GM18517 (cell line): ENCODE data around the gene GRK3.
"Not testable (repeated sequence)": the region's sequence is repeated elsewhere in the genome, so short reads cannot be mapped to it uniquely, and the experiment has no call there.

Source experiments
- ATAC-seq: cut with Tn5 transposase; IDR thresholded peaks from one replicate; pipeline ENCODE4 v1.9.1; 2021; ENCODE audit warnings: mild to moderate bottlenecking, moderate library complexity; ENCODE audit not compliant: unreplicated experiment

GRK3 gene

DNA sequence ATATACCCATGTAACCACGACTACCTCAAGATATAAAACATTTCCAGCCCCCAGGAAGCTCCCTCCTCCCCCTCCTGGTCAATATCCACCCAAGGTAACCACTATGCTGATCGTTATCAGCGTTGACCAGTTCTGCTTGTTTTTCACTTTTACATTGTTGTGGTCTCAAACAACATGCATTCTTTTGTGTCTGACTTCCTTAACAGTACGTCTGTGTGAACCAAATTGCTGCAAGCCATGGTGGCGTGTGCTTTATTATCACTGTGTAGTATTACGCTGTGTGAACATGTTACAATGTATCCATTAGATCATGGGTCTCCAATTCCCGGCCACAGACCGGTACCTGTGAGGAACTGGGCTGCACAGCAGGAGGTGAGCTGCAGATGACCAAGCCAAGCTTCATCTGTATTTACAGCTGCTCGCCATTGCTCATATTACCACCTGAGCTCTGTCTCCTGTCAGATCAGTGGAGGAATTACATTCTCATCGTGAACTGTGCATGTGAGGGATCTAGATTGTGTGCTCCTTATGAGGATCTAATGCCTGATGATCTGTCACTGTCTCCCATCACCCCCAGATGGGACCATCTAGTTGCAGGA is 15.5 kb upstream of the GRK3 start:
- ATAC-seq: no peak

GRCh38 chr22:25551396-25551795 is 13.1 kb upstream of the GRK3 start:
- no peak for ATAC-seq

DNA sequence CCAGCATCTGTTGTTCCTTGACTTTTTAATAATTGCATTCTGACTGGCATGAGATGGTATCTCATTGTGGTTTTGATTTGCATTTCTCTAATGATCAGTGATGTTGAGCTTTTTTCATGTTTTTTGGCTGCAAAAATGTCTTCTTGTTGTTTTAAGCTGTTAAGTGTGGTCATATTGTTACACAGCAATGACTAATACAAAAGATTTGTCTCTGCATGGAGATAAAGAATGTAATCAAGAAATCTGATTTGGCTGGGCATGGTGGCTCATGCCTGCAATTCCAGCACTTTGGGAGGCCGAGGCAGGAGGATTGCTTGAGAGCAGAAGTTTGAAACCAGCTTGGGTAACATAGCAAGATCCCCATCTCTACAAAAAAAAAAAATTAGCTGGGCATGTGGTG is 12.1 kb upstream of the GRK3 start:
- not testable (repeated sequence) for ATAC-seq

DNA sequence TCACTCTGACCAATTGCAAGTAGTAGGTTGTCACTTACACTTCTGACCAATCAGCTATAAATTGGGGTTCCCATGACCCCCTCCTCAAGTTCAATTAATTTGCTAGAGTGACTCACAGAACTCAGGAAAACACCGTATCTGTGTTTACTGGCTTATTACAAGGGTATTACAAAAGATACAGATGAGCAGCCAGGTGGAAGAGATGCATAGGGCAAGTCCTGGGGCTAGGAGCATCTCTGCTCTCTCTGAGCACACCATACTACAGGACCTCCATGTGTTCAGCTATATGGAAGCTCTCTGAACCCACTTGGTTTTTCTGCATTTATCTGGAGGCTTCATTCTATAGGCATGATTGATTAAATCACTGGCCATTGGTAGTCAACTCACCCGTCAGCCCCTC is 11.3 kb upstream of the GRK3 start:
- no peak for ATAC-seq

DNA sequence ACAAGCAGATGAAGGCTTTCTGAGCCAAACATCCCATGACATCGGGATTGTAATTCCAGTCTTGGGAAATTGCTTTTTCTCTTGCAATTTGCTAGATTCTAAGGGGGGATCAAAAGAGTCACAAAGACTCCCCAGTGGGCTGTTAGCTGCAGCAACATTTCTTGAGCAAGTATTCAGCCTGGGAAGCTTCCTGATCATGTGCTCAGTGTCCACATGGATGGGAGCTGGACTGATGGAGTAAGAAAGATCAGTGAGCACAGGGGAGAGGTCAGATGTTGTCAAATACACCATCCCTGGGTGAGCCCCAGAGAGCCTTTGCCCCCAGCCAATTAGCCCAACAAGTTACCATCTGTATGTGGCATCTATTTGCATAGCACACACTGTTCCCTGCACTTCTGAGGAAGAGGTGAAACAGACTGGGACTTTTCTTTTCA is 10.2 kb upstream of the GRK3 start:
- no peak for ATAC-seq

DNA sequence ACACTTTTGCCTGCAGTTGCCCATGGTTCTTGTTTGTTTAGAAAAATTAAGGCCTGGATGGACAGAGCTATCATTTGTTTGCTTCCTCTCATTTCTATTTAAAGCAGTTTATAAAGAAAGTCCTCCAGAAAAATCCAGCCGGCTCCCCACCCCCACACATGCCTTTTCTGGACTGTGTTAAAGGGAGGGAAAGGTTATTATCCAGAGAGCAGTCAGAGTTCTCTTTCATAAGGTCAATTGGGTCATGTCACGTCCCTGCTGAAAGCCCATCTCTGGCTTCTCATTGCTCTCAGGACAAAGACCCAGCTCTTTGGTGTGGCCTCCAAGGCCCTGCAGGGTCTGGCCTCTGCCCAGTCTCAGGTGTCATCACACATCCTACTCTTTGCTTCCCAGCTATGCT is 9.8 kb upstream of the GRK3 start:
- no peak for ATAC-seq

DNA sequence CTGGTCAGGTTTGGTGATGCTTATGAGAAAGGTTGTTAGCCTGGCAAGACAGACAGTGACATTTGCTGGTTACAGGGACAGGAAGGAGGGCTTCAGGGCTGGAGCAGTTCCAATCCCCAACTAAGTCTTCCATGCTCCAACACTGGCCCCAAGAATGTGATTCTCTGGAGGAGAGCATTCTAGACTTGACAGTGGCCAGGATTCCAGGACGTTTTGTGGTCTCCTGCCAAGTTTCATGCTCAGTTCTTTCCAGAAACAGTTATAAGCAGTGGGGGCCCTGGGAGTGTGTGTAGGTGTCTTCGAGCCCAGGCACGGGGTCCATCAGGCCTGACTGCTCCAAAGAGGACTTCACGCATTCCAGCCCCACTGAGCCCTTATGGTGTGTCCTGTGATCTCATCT is 8.9 kb upstream of the GRK3 start:
- no peak for ATAC-seq

- no peak for ATAC-seq
Measured at GRCh38 chr22:25557218-25557617, 7.3 kb upstream of the GRK3 start.

- no peak for ATAC-seq
Measured at GRCh38 chr22:25558341-25558740, 6.1 kb upstream of the GRK3 start.

DNA sequence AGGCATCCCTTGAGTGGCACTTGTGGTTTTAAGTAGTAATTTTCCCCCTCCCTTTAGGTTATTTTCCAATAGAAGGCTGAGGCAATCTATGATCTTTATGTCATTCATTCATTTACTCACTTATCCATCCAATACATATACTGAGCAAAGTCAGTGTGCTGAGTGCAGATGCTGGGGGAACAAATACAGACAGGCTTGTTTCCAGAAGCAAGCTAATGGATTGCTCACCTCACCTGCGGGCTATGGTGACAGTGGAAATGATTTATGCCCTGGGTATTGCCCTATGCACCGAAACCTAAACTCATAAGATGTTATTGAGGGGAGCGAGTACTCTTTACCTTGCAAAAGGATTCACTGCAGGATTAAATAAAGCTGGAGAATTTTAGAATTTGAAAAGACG is 4.6 kb upstream of the GRK3 start:
- not testable (repeated sequence) for ATAC-seq

DNA sequence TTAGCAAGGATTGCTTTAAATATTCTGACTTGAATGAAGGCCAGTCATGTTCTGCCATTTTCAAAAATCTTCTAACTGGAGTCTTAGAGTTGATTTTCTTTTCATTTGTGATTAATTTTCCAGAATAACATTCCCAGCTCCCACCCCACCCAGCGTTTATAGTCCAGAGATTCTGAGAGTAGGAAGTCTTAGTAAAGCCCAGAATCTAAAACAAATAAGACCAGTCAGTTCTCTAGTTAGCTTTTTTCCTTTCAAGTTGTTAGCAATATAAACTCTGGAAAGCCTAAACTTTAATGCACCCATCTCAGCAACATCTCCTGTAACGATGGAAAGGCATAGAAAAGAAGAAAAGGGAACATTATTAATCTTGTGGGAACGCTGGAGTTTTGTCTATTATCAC is 3.3 kb upstream of the GRK3 start:
- not testable (repeated sequence) for ATAC-seq

- not testable (repeated sequence) for ATAC-seq
Measured at GRCh38 chr22:25561927-25562326, 2.5 kb upstream of the GRK3 start.

GRCh38 chr22:25562966-25563760 is 1.3 kb upstream of the GRK3 start:
- not testable (repeated sequence) for ATAC-seq

DNA sequence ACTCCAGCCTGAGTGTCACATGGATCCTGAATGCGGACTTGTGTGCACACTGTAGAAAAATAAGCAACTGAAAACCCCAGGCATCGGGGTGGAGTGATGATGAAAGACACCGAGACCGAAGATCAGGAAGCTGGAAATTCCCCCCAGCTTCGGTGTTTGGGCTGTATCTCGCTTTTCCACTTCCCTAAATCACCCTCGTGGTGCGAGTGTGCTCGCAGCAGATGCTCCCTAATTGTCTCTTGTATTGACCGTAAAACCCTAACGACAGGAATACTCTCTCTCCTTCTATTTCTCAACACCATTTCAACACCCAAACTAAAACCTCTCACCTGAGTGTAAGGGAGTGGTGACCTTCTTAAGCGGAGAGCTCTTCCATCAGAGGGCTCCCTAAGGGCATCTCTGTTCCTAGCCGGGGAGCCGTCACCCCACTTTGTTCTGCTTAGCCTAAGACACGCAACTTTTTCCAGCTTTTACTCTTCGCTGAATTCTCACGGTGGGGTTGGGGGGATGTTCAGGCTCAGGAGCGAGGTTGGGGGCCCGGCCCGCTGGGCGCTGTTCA is 635 bp upstream of the GRK3 start:
- no peak for ATAC-seq

- no peak for ATAC-seq
Measured at GRCh38 chr22:25564979-25565677, 653 bp downstream of the GRK3 start.

DNA sequence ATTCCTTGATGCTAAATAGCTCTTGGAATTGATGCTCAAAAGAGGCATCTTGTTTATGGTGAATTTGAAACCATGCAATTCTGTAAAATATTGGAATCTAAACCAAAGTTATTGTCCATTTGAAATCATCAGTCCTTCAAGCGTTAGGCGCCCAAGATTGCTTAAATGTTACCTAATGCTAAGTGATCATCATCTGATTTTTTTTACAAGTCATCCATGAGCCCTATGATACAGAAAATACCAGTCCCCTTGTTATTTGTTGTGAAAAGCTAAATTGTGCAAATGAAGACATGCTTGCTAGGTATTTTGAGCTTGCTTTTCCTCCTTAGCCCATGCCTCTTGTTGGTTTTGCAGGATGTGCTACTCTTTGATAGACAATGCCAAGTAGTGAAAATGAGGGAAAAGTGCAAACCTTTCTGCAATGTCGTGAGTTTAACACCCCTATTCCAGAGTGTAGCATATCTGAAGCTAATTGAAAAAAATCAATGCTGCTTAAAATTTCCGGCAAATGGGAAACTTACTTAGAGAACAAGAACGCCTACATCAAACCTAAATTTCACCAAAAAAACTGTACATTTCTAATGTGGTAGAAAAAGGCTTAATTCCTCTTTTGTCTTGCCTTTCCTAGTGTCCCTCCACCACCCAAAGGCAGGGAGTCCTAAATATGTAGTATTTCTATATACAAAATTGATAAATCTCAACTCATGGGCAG is 1.9 kb downstream of the GRK3 start:
- ATAC-seq: no peak

- ATAC-seq: no peak
Measured at GRCh38 chr22:25566898-25567235, 2.4 kb downstream of the GRK3 start.

- no peak for ATAC-seq
Measured at GRCh38 chr22:25567251-25567675, 2.8 kb downstream of the GRK3 start.

- not testable (repeated sequence) for ATAC-seq
Measured at GRCh38 chr22:25568066-25568465, 3.6 kb downstream of the GRK3 start.

GRCh38 chr22:25569361-25569760 is 4.9 kb downstream of the GRK3 start:
- no peak for ATAC-seq

GRCh38 chr22:25569983-25570382 is 5.5 kb downstream of the GRK3 start:
- no peak for ATAC-seq
